H9 (cell line): Measurements from ENCODE around the gene INTS1. TPM values are rescaled to one million over a fixed set of nuclear protein-coding genes. Genes with fewer than 3 reads are reported as not detected.

Experiments
- DNase-seq: peaks from one replicate; pipeline ENCODE4 v3.0.0-alpha.2; 2017
- H2AFZ ChIP-seq: one replicate; pipeline ENCODE4 v1.6.1; 2013; ENCODE audit warnings: mild to moderate bottlenecking, low read length, control low read depth, moderate library complexity
- H2AK5ac ChIP-seq: 2 replicates; pipeline ENCODE4 v1.6.1; 2013; ENCODE audit warnings: low read length, control low read depth, mixed read lengths; ENCODE audit not compliant: insufficient read length
- H2BK120ac ChIP-seq: one replicate; pipeline ENCODE4 v1.6.1; 2013; ENCODE audit warnings: low read depth, mild to moderate bottlenecking, low read length, control low read depth, inconsistent platforms; ENCODE audit not compliant: poor library complexity, severe bottlenecking
- H2BK12ac ChIP-seq: 2 replicates; pipeline ENCODE4 v1.6.1; 2013; ENCODE audit warnings: low read length, control low read depth, mixed read lengths, low read depth; ENCODE audit not compliant: insufficient read length
- H2BK15ac ChIP-seq: 2 replicates; pipeline ENCODE4 v1.6.1; 2013; ENCODE audit warnings: low read depth, low read length, control low read depth
- H2BK20ac ChIP-seq: one replicate; pipeline ENCODE4 v1.6.1; 2013; ENCODE audit warnings: low read depth, mild to moderate bottlenecking, low read length, control low read depth, inconsistent platforms; ENCODE audit not compliant: poor library complexity, severe bottlenecking
- H2BK5ac ChIP-seq: 2 replicates; pipeline ENCODE4 v1.6.1; 2013; ENCODE audit warnings: low read length, control low read depth, mixed read lengths; ENCODE audit not compliant: insufficient read length
- H3K14ac ChIP-seq: 2 replicates; pipeline ENCODE4 v1.6.1; 2013; ENCODE audit warnings: low read length, control low read depth; ENCODE audit not compliant: insufficient read depth
- H3K18ac ChIP-seq: 2 replicates; pipeline ENCODE4 v1.6.1; 2013; ENCODE audit warnings: low read depth, mild to moderate bottlenecking, mixed read lengths, low read length, control low read depth; ENCODE audit not compliant: insufficient read length
- H3K23ac ChIP-seq: 2 replicates; pipeline ENCODE4 v1.6.1; 2013; ENCODE audit warnings: low read length, control low read depth, mixed read lengths, low read depth; ENCODE audit not compliant: insufficient read length
- H3K23me2 ChIP-seq: 2 replicates; pipeline ENCODE4 v1.6.1; 2013; ENCODE audit warnings: low read depth, mild to moderate bottlenecking, mixed read lengths, low read length, control low read depth; ENCODE audit not compliant: insufficient read length, poor library complexity, severe bottlenecking
- H3K27ac ChIP-seq: 2 replicates; pipeline ENCODE4 v1.5.1; 2013; ENCODE audit warnings: low read length, control low read depth, mixed read lengths, low read depth; ENCODE audit not compliant: insufficient read length
- H3K27me3 ChIP-seq: 2 replicates; pipeline ENCODE4 v1.6.1; 2013; ENCODE audit warnings: low read length, control low read depth, inconsistent platforms; ENCODE audit not compliant: insufficient read depth
- H3K4ac ChIP-seq: 2 replicates; pipeline ENCODE4 v1.6.1; 2013; ENCODE audit warnings: low read depth, mild to moderate bottlenecking, control low read depth, inconsistent platforms, low read length, moderate library complexity
- H3K4me1 ChIP-seq: 2 replicates; pipeline ENCODE4 v1.6.1; 2013; ENCODE audit warnings: low read length, control low read depth, inconsistent platforms; ENCODE audit not compliant: insufficient read depth
- H3K4me2 ChIP-seq: 2 replicates; pipeline ENCODE4 v1.6.1; 2013; ENCODE audit warnings: low read length, control low read depth, mixed read lengths; ENCODE audit not compliant: insufficient read length, insufficient read depth
- H3K56ac ChIP-seq: 2 replicates; pipeline ENCODE4 v1.6.1; 2013; ENCODE audit warnings: low read depth, mild to moderate bottlenecking, mixed read lengths, low read length, control low read depth; ENCODE audit not compliant: insufficient read length
- H3K79me1 ChIP-seq: 2 replicates; pipeline ENCODE4 v1.6.1; 2013; ENCODE audit warnings: low read depth, mild to moderate bottlenecking, moderate library complexity, low read length, control low read depth, inconsistent platforms; ENCODE audit not compliant: insufficient read depth, poor library complexity, severe bottlenecking
- H3K79me2 ChIP-seq: 2 replicates; pipeline ENCODE4 v1.6.1; 2013; ENCODE audit warnings: low read length, control low read depth, inconsistent platforms; ENCODE audit not compliant: insufficient read depth
- H3K9ac ChIP-seq: 2 replicates; pipeline ENCODE4 v1.6.1; 2013; ENCODE audit warnings: low read length, control low read depth, mixed read lengths; ENCODE audit not compliant: insufficient read length; ENCODE audit errors: extremely low read depth
- H3K9me3 ChIP-seq: one replicate; pipeline ENCODE4 v1.6.1; 2013; ENCODE audit warnings: low read depth, low read length, inconsistent platforms; ENCODE audit not compliant: control insufficient read depth
- H3T11ph ChIP-seq: one replicate; pipeline ENCODE4 v1.6.1; 2013; ENCODE audit warnings: mild to moderate bottlenecking, low read length, control low read depth, inconsistent platforms
- H4K20me1 ChIP-seq: one replicate; pipeline ENCODE4 v1.6.1; 2013; ENCODE audit not compliant: control insufficient read depth, insufficient read length, insufficient read depth
- H4K5ac ChIP-seq: 2 replicates; pipeline ENCODE4 v1.6.1; 2013; ENCODE audit warnings: low read depth, mild to moderate bottlenecking, mixed read lengths, low read length, control low read depth; ENCODE audit not compliant: insufficient read length
- H4K8ac ChIP-seq: replicated peaks from 2 replicates; pipeline ENCODE4 v1.6.1; 2013; ENCODE audit warnings: low read length, control low read depth, mixed read lengths, low read depth; ENCODE audit not compliant: insufficient read length
- H4K91ac ChIP-seq: 2 replicates; pipeline ENCODE4 v1.6.1; 2013; ENCODE audit warnings: low read depth, mild to moderate bottlenecking, moderate library complexity, mixed read lengths, low read length, control low read depth; ENCODE audit not compliant: insufficient read length
- H3K27ac Mint-ChIP-seq, 3 experiments: 2 replicates in 2 of 3; 3 replicates in 1 of 3; pipeline ENCODE4 v1.8.0; 2020 to 2021; ENCODE audit warnings: mixed read lengths in 3 of 3, mild to moderate bottlenecking in 1 of 3, moderate library complexity in 1 of 3
- H3K27me3 Mint-ChIP-seq: 2 replicates; pipeline ENCODE4 v1.8.0; 2021; ENCODE audit warnings: low read depth, mild to moderate bottlenecking, moderate library complexity, mixed read lengths
- H3K36me3 Mint-ChIP-seq, 3 experiments: 2 replicates in 2 of 3; 3 replicates in 1 of 3; pipeline ENCODE4 v1.8.0; 2020 to 2021; ENCODE audit warnings: low read depth in 3 of 3, mixed read lengths in 3 of 3; ENCODE audit not compliant: insufficient read depth in 1 of 3
- H3K4me1 Mint-ChIP-seq, 2 experiments: 2 replicates each; pipeline ENCODE4 v1.8.0; 2020; ENCODE audit warnings: mixed read lengths in 2 of 2
- H3K4me3 Mint-ChIP-seq, 2 experiments: 2 replicates in 1 of 2; 3 replicates in 1 of 2; pipeline ENCODE4 v1.8.0; 2020 to 2021; ENCODE audit warnings: mild to moderate bottlenecking in 2 of 2, mixed read lengths in 2 of 2, moderate library complexity in 1 of 2
- H3K9me3 Mint-ChIP-seq, 2 experiments: 2 replicates in 1 of 2; 3 replicates in 1 of 2; pipeline ENCODE4 v1.8.0; 2020; ENCODE audit warnings: mild to moderate bottlenecking in 2 of 2, mixed read lengths in 2 of 2, moderate library complexity in 1 of 2
- WGBS: extraction: QIAGEN DNeasy Blood & Tissue Kit; methylation state at CpG from one replicate; pipeline ENCODE4 v1.1.7; 2013; ENCODE audit warnings: missing lambda C conversion rate, low lambda C conversion rate, mixed read lengths; ENCODE audit not compliant: insufficient read length; ENCODE audit errors: extremely low coverage; 5-methylcytosine and 5-hydroxymethylcytosine counted together
- total RNA-seq: library from RNA; stranded (reverse); gene quantifications from 2 replicates; pipeline ENCODE4 v1.2.1, GENCODE V29; 2021
- TF ChIP-seq, protein P1 (sequence below): fragments of 200-600 bp; sonication (generic); conservative IDR thresholded peaks from 3 replicates; pipeline ENCODE4 v1.8.0; 2021; ENCODE audit warnings: antibody characterized with exemption, mild to moderate bottlenecking

The INTS1 gene
- total RNA-seq, 1 experiment from 2014 or later: 133 TPM

DNA sequence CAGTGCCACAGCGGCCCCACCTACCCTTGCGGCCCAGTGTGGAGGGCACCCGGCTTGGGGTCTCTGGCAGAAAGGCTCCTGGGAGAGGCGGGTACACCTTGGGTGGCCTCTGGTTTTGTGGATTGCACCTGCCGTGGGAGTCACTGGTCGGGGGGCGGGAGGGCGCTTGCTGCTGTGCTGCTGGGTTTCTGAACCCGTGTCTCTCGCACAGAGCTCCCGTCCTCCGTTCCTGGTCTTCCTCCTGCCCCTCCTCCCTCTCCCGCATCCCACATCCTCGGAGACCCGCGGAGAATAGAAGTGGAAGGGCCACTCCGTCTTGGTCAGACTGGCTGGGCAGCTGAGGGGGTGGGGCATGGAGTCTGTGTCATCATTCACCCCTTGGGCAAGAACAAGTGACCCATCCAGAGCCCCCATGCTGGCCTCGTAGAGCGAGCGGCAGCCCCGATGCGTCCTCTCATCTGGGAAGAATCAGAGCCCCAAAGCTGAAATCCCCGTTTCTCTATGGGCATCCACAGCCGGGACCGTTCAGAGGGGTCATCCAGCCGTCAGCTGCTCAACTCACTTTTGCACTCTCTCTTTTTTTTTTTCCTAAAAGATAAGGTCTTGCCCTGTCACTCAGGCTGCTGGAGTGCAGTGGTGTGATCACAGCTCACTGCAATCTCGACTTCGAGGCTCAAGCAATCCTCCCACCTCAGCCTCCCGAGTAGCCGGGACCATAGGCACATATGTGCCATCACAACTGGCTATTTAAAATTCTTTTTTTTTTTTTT, 30.3 kb upstream of the INTS1 start:
- no peaks in the 10 kb centered on the region for H4K20me1 ChIP-seq
- H3K79me1 ChIP-seq: no peaks in the 10 kb centered on the region
- H2AK5ac ChIP-seq: no peak overlapping the region
- no peak overlapping the region for H3T11ph ChIP-seq
- H4K8ac ChIP-seq: no peak overlapping the region
- no peak overlapping the region for H2BK15ac ChIP-seq
- H3K27ac Mint-ChIP-seq: no peak overlapping the region
- WGBS: no CpG with 5 or more reads among the region's 30 CpGs
- peaks cover 7% of the 10 kb centered on the region; the same call in 1 of the 2 replicates for H3K79me2 ChIP-seq
- no peak overlapping the region for H2BK120ac ChIP-seq
- TF ChIP-seq, protein P1, sequence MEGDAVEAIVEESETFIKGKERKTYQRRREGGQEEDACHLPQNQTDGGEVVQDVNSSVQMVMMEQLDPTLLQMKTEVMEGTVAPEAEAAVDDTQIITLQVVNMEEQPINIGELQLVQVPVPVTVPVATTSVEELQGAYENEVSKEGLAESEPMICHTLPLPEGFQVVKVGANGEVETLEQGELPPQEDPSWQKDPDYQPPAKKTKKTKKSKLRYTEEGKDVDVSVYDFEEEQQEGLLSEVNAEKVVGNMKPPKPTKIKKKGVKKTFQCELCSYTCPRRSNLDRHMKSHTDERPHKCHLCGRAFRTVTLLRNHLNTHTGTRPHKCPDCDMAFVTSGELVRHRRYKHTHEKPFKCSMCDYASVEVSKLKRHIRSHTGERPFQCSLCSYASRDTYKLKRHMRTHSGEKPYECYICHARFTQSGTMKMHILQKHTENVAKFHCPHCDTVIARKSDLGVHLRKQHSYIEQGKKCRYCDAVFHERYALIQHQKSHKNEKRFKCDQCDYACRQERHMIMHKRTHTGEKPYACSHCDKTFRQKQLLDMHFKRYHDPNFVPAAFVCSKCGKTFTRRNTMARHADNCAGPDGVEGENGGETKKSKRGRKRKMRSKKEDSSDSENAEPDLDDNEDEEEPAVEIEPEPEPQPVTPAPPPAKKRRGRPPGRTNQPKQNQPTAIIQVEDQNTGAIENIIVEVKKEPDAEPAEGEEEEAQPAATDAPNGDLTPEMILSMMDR: no peak
- no peak overlapping the region for H4K91ac ChIP-seq
- H3K4me1 Mint-ChIP-seq: peaks cover 31% of the 10 kb centered on the region in 2 experiments
- H4K5ac ChIP-seq: no peak overlapping the region
- H3K4ac ChIP-seq: no peak overlapping the region
- H2BK5ac ChIP-seq: no peak overlapping the region
- H3K27me3 ChIP-seq: no peaks in the 10 kb centered on the region
- H3K9ac ChIP-seq: no peak overlapping the region
- no peak overlapping the region for H3K4me2 ChIP-seq
- no peaks in the 10 kb centered on the region for H3K9me3 ChIP-seq
- H3K14ac ChIP-seq: no peak overlapping the region
- no peak for DNase-seq
- no peak overlapping the region for H3K18ac ChIP-seq
- H3K56ac ChIP-seq: no peak overlapping the region
- H3K23ac ChIP-seq: no peak overlapping the region
- H3K23me2 ChIP-seq: peaks cover 4% of the 10 kb centered on the region
- no peak overlapping the region for H3K27ac ChIP-seq
- no peaks in the 10 kb centered on the region for H3K27me3 Mint-ChIP-seq
- H2BK20ac ChIP-seq: no peak overlapping the region
- H3K4me1 ChIP-seq: peaks cover 3% of the 10 kb centered on the region; the same call in 1 of the 2 replicates
- no peak overlapping the region for H3K4me3 Mint-ChIP-seq
- no peak overlapping the region for H2AFZ ChIP-seq
- no peaks in the 10 kb centered on the region for H3K9me3 Mint-ChIP-seq
- H2BK12ac ChIP-seq: no peak overlapping the region
- H3K36me3 Mint-ChIP-seq: no peaks in the 10 kb centered on the region; a peak in 1 of 7 replicates
